Muscle of arm (tissue), 14 donors: ENCODE measurements around the gene HAGH. TPM values are rescaled to one million over a fixed set of nuclear protein-coding genes. Genes with fewer than 3 reads are reported as not detected.
A peak's percentile ranks its signal among the peaks of the same experiment; 100 is the strongest.
"Not testable (repeated sequence)": the region's sequence is repeated elsewhere in the genome, so short reads cannot be mapped to it uniquely, and the experiment has no call there.

Experiments
- DNase-seq: peaks from one replicate; pipeline ENCODE4 v3.0.0-alpha.2; 2013
- long read RNA-seq, 11 donors: transcript quantifications; one replicate each; lab custom pipeline, GENCODE V29; 2026
- polyA plus RNA-seq, 12 donors: library from polyadenylated mRNA; unstranded; fragments of 120-200 nt; gene quantifications; one replicate each; pipeline ENCODE4 v1.2.1, GENCODE V29; 2013; ENCODE audit not compliant: insufficient read length in 12 of 12

Gene HAGH
- 10 to 100 TPM in 11 of 12 donors, not detected in 1; 27.4 to 49.0 (median 31.7) TPM for polyA plus RNA-seq
- long read RNA-seq, donor 1, transcript HAGH-201 (10 exons, 1,257 nt) = major isoform, 7 of 15 reads
- long read RNA-seq, donor 1, transcript HAGH-202 (9 exons, 2,984 nt) = major isoform, 7 of 15 reads
- long read RNA-seq, donor 1, partial matches to known transcripts = 0 of 15 reads
- long read RNA-seq, donor 1, other reads (novel, unspliced or antisense) = 0 of 15 reads
- long read RNA-seq, donor 2, transcript HAGH-202 (9 exons, 2,984 nt) = major isoform, 8 of 11 reads
- long read RNA-seq, donor 2, partial matches to known transcripts = 0 of 11 reads
- long read RNA-seq, donor 2, other reads (novel, unspliced or antisense) = 0 of 11 reads
- long read RNA-seq, donor 3, partial matches to known transcripts = 0 of 4 reads
- long read RNA-seq, donor 3, other reads (novel, unspliced or antisense) = 0 of 4 reads
- long read RNA-seq, donor 4, partial matches to known transcripts = 0 of 7 reads
- long read RNA-seq, donor 4, other reads (novel, unspliced or antisense) = 0 of 7 reads
- long read RNA-seq, donor 5, transcript HAGH-201 (10 exons, 1,257 nt) = major isoform, 5 of 11 reads
- long read RNA-seq, donor 5, transcript HAGH-202 (9 exons, 2,984 nt) = major isoform, 5 of 11 reads
- long read RNA-seq, donor 5, partial matches to known transcripts = 0 of 11 reads
- long read RNA-seq, donor 5, other reads (novel, unspliced or antisense) = 0 of 11 reads
- long read RNA-seq, donor 6, transcript HAGH-202 (9 exons, 2,984 nt) = major isoform, 5 of 5 reads
- long read RNA-seq, donor 6, partial matches to known transcripts = 0 of 5 reads
- long read RNA-seq, donor 6, other reads (novel, unspliced or antisense) = 0 of 5 reads
- long read RNA-seq, donor 7, partial matches to known transcripts = 0 of 7 reads
- long read RNA-seq, donor 7, other reads (novel, unspliced or antisense) = 0 of 7 reads
- long read RNA-seq, donor 8, transcript HAGH-202 (9 exons, 2,984 nt) = major isoform, 13 of 22 reads
- long read RNA-seq, donor 8, partial matches to known transcripts = 0 of 22 reads
- long read RNA-seq, donor 8, other reads (novel, unspliced or antisense) = 0 of 22 reads
- long read RNA-seq, donor 9, partial matches to known transcripts = 0 of 6 reads
- long read RNA-seq, donor 9, other reads (novel, unspliced or antisense) = 0 of 6 reads
- long read RNA-seq, donor 10, transcript HAGH-202 (9 exons, 2,984 nt) = major isoform, 8 of 12 reads
- long read RNA-seq, donor 10, partial matches to known transcripts = 0 of 12 reads
- long read RNA-seq, donor 10, other reads (novel, unspliced or antisense) = 0 of 12 reads
- long read RNA-seq, donor 11, transcript HAGH-202 (9 exons, 2,984 nt) = major isoform, 7 of 13 reads
- long read RNA-seq, donor 11, transcript HAGH-201 (10 exons, 1,257 nt) = minor isoform, 6 of 13 reads
- long read RNA-seq, donor 11, partial matches to known transcripts = 0 of 13 reads
- long read RNA-seq, donor 11, other reads (novel, unspliced or antisense) = 0 of 13 reads

DNA sequence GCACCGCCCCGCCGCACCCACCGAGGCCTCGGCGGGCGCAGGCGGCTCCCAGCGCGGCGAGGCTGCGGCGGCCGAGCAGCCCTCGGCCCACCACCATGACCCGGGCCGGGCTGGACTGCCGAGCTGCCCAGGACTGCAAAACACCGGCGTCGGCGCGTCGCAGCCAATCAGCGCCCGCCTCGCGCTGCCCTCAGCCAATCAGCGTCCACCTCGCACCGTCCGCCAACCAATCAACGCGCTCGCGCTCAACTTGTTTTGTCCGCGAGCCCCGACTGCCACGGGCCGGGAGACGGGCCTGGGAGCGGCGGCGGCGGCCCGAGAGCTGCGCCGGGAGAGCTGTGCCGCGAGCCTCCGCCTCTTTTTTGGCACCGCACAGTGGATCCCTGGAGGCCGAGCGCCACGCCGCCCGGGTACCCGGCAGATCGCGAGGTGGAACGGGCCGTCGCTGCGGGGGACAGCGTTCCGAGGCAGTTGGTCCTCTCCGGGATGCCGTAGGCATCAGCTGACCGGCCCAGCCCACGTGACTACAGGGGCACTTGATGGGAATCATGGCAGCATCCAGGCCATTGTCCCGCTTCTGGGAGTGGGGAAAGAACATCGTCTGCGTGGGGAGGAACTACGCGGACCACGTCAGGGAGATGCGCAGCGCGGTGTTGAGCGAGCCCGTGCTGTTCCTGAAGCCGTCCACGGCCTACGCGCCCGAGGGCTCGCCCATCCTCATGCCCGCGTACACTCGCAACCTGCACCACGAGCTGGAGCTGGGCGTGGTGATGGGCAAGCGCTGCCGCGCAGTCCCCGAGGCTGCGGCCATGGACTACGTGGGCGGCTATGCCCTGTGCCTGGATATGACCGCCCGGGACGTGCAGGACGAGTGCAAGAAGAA, at the start of gene HAGH, which contains the start of gene FAHD1:
Gene HAGH, minus strand, starts transcription at position 135 of the 883 bp plus-strand sequence. Its CDS starts 38 bp downstream, at position 97.
Gene FAHD1, plus strand, starts transcription at position 516 of the 883 bp plus-strand sequence. Its CDS starts 33 bp downstream, at position 549.
- DNase-seq = peak; percentile 96

- not testable (repeated sequence) for DNase-seq
Observed at GRCh38 chr16:1876066-1876465, 49.4 kb upstream of the HAGH start.

GRCh38 chr16:1874854-1875253, 48.2 kb upstream of the HAGH start:
- no peak for DNase-seq

GRCh38 chr16:1871974-1872635, 45.5 kb upstream of the HAGH start, which contains the start of gene MEIOB:
Gene MEIOB (minus strand): TSS chr16:1872164. CDS start chr16:1868175, 3,989 bp downstream.
- DNase-seq = no peak

DNA sequence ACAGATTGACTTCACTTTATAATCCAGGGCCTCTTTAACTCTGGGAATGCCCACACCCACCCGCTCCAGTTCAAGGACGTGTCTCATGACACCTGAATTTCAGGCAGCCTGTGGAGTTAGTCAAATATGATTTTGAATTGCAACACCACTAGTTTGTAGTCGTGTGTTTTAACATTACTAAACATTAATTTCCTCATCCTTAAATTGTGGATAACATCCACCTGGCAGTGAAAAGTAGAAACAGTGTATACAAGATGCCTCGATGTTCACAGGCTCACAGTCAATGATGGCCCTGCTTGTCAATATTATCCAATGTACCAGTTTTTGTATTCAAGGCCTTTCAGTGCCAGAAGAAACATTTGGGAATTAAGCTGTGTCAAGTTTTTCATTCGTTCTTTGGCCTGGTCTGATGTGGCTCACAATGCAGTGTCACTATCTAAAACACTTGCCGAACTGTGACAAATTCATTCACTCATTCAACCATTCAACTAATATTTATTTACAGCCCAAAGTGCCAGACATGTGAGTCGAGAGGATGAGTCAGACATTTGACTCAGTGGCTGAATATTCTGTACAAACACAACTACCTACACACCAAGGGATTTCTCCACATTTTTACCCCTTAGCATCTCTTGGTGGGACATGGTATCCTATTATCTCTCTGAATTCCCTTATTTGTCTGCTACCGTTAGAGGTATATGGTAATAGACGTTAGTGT, 43.9 kb upstream of the HAGH start:
- no peak for DNase-seq

- DNase-seq = no peak
Observed at GRCh38 chr16:1865902-1866690, 39.5 kb upstream of the HAGH start.

GRCh38 chr16:1863681-1864460, 37.2 kb upstream of the HAGH start:
- peak; percentile 26 for DNase-seq

DNA sequence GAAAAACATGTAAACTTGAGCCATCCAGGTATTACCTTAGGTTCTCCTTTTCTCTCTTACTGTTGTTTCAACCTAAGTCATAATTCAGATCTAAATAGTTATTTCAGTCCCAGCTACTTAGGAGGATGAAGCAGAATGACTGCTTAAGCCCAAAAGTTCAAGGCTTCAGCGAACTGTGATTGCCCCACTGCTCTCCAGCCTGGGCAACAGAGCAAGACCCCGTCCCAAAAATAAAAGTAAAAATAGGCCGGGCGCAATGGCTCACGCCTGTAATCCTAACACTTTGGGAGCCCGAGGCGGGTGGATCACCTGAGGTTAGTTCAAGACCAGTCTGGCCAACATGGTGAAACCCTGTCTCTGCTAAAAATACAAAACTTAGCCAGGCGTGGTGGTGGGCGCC, 35.8 kb upstream of the HAGH start:
- no peak for DNase-seq

DNA sequence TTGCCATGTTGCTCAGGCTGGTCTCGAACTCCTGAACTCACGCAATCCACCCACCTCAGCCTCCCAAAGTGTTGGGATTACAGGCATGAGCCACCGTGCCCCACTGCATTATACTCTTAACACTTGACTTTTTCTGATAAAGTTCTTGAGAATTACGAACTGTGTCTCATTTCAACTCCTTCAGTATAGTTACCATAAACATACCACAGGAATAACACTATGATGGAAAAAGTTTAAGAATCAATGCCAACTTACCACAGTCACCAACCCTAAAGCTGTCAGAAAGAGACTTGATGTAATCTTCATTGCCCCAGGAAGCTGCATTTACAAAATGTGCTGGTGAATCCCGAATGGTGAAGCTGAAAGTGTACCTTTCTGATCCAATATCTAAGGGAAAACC, 35.1 kb upstream of the HAGH start:
- DNase-seq = no peak

DNA sequence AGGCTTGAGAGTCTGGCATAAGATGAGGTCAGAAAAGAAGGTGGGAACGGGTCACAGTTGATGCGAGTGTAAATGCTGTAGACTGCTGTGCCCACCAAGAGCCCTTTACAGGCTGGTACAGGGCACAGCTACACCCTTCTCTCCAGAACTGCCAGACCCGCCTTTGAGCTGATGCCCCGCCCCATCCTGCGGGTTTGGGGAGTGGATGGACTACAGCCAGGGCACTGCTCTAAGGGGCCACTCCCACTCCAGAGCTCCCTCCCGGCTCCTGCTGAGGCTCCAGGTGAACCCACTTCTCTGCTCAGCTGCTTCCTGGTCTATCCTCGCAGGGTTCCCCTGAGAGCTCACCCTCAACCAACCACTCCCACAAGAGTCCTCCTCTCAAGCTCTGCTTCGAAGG, 33.0 kb upstream of the HAGH start:
- DNase-seq = no peak

GRCh38 chr16:1858189-1858865, 31.7 kb upstream of the HAGH start:
- DNase-seq = no peak

GRCh38 chr16:1857433-1858097, 30.9 kb upstream of the HAGH start:
- DNase-seq = no peak

DNA sequence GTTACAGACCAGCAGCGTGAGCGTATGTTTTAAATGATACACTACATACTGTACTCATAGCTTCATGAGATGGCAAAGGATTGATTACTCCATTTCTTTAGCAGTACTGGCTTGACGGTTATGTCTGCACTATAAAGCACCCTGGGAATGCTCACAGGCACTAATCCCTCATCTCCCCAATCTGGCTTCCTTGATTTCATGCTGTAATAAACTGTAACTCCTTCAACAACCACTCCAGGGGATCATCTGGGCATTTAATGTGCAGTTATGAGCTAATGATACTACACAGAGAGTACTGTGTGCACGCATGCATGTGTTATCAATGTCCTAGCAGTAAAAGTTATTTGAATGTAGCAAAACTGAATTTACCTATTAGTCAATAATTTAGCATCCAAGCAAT, 25.2 kb upstream of the HAGH start:
- no peak for DNase-seq

DNA sequence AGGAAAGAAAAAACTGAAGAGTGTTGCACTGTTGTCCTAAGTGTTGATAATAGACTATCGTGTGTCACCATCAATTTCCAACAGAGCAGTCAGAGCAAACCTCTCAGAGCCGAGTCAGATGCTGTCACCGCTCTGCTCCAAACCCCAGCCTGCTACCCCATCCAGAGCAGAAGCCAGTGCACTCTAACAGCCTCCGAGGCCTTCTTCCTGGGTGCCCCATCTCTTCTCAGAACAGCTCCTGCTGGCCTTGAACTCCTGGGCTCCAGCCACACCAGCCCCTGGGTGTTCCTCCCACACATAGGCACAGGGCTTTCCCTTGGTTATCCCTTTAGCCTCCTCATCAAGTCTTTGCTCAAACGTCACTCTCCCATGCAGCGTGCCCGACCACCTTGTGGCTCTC, 24.4 kb upstream of the HAGH start:
- no peak for DNase-seq

DNA sequence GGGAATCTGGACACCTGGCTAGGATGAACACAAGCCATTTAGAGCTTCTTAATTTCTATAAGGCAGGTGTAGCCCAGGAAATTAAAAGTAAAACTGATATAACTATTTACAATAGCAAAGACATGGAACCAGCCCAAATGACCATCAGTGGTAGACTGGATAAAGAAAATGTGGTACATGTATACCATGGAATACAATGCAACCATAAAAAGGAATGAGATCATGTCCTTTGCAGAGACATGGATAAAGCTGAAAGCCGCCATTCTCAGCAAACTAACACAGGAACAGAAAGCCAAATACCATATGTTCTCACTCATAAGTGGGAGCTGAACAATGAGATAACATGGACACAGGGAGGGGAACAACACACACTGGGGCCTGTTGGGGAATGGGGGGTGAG, 19.8 kb upstream of the HAGH start:
- DNase-seq = no peak

DNA sequence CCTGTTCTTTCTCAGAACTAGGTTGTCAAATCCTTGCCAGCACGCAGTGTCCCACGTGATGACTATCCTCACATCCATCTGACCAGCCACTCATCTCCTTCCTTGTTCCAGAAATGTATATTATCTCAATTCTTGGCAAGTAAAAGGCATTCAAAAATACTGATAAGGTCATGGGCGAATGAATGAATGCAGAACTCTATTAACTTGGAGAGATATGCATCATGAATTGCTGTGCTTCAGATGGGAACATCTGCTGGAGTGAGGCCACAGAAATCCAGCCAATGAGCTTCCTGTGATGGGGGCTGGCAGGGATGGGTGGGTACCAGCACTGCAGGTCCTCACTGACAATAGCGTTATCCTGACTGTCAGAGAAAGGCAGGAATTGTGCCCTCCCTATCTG, 19.4 kb upstream of the HAGH start:
- no peak for DNase-seq
